ENCODE data around the gene MKRN2OS. TPM values are rescaled to one million over a fixed set of nuclear protein-coding genes. Genes with fewer than 3 reads are reported as not detected.
"Not testable (repeated sequence)": the region's sequence is repeated elsewhere in the genome, so short reads cannot be mapped to it uniquely, and the experiment has no call there.

The MKRN2OS gene
- polyA plus RNA-seq, 4 donors = 0.65 to 2.7 (median 1.9) TPM

GRCh38 chr3:12562451-12562850 lies 17.2 kb upstream of the MKRN2OS start:
- no peak for DNase-seq (ENCODE audit: low read depth in 4 of 4, low spot score in 2 of 4)

DNA sequence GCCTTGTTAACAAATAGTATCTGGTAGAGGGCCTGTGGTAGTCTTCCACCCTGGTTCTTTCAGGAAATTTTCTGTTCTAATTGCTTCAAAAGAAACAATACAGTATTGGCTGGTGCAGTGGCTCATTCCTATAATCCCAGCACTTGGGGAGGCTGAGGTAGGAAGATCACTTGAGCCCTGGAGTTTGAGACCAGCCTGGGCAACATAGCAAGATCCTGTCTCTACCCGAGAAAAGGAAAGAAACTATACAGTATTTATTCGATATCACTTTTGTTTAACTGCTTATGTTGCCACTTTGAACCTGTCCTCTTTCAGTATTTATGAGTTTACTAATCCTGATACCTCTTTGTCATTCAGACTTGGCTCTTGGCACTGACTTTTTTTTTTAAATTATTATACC lies 16.1 kb upstream of the MKRN2OS start:
- no peak for DNase-seq (ENCODE audit: low read depth in 4 of 4, low spot score in 2 of 4)

DNA sequence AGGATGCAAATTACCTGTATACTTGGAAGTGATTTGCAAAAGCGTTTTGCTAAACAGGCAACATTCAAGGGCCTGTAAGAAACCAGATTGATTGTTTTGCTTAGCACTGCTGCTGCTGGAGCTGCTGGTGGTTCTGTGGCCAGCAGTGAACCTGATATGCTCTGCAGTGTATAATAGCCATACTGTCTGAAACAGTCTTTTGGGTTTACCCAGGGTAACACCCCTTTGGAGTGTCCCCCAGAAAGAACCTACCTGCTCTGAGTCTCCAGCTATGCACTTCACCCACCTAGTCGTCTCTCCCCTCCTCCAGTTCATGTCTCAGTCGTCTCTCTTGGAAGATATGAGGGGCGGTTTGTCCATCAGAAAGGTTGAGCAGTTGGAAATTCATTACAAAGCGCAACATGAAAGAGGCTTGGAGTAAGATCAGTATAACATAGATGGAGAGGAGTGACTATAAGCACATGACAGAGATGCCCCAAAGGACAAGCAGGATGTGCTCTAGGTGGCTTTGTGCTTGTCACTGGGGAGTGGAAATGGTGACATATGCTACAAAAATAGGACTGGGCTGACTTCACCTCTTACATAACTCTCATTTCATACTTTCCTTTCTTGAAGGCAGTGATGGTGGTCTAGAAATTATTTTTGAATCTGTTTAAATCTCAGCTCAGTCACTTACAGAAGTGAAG lies 15.3 kb upstream of the MKRN2OS start:
- DNase-seq (ENCODE audit: low read depth in 4 of 4, low spot score in 2 of 4) = no peak

DNA sequence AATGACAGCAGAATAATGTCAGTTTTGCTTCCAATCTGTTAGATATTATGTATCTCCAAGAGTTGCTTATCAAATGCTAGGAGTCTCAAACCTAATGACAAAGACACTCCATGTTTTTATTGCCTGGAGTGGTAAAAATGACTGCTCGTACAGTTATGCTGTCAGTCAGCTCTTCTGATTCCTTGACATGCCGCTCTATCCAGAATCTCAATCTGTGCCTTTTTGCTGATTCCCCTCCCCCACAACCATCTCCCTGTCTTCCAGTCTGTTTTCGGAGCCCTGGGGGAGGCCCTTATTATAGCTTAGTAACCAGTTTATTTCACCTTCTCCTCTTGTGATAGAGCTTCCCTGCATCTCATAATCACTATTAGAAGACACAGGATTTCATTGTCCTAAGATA lies 14.2 kb upstream of the MKRN2OS start:
- no peak for DNase-seq (ENCODE audit: low read depth in 4 of 4, low spot score in 2 of 4)

GRCh38 chr3:12558706-12559105 lies 13.4 kb upstream of the MKRN2OS start:
- no peak for DNase-seq (ENCODE audit: low read depth in 4 of 4, low spot score in 2 of 4)

DNA sequence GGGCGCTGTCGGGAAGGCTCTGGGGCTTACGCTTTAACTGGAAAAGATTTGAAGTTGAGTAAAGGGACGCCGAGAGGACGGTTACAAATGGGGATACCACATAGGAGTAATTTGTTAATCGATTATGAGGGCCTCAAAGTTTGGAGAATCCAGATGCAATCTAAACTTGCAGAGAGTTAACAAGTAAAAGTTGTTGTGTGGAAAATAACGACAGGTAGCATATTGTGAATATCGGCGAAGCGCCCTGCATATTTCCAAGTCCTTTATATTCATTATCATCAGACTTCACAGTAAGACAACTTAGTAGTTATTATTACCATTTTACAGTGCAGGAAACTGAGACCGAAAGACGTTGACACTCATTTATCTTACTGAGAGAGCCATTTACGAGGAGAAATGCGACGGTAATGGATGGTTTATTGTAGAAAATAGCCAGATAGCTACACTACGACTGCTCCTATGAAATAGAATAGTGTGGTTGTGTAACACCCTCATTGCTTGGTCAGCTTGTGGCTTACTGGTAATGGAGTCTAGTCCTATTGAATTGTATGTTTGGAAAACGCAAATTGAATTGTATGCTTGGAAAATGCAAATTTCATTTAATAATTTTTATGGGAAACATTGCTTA lies 12.3 kb upstream of the MKRN2OS start:
- peak in 1 of 4 donors; percentile 60 for DNase-seq (ENCODE audit: low read depth in 4 of 4, low spot score in 2 of 4)

GRCh38 chr3:12556690-12557472 lies 11.6 kb upstream of the MKRN2OS start, which contains the start of gene MKRN2:
MKRN2 (plus strand) TSS chr3:12557087; CDS start chr3:12557151, 64 bp downstream.
- DNase-seq (ENCODE audit: low read depth in 4 of 4, low spot score in 2 of 4) = peak; percentile 76 to 87 (median 80)

DNA sequence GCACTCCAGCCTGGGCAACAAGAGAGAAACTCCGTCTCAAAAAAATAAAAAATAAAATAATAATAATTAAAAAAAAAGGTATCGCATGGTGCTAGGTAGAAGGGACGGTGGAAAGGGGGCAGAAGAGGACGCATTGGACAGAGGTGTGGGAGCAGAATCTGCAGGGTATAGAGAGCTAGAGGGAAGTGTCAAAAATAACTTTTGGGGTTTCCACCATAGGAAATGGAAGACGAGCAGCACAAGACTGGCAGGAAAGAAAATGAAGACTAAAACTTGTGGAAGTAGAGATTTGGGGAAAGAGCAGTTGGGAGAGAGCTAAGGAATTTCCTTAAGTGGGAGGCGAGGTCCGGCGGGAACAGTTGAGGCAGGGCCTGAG lies 11.0 kb upstream of the MKRN2OS start:
- no peak for DNase-seq (ENCODE audit: low read depth in 4 of 4, low spot score in 2 of 4)

DNA sequence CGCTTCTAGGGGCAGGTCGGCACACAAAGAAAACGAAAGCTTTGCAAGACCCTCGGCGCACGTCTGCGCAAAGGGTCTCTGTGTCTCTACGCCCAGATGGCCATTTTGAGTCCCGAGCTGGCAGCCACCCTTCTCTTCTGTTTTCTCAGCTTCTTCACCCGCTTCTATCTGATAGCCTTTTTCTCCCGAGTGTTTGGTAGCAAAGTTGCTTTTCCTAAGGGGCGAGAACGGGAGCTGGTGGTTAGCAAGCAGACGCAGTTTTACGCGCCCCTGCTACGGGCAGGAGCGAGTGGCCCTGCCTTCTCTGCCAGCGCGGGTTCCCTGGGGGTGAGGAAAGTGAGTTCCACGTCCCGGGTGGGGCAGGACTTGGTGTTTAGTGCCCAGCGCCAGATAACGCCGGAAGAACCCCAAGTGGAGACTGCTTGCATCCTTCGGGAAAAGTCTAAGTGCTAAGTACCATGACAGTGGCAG lies 8.7 kb upstream of the MKRN2OS start:
- peak in 1 of 4 donors; percentile 35 for DNase-seq (ENCODE audit: low read depth in 4 of 4, low spot score in 2 of 4)

DNA sequence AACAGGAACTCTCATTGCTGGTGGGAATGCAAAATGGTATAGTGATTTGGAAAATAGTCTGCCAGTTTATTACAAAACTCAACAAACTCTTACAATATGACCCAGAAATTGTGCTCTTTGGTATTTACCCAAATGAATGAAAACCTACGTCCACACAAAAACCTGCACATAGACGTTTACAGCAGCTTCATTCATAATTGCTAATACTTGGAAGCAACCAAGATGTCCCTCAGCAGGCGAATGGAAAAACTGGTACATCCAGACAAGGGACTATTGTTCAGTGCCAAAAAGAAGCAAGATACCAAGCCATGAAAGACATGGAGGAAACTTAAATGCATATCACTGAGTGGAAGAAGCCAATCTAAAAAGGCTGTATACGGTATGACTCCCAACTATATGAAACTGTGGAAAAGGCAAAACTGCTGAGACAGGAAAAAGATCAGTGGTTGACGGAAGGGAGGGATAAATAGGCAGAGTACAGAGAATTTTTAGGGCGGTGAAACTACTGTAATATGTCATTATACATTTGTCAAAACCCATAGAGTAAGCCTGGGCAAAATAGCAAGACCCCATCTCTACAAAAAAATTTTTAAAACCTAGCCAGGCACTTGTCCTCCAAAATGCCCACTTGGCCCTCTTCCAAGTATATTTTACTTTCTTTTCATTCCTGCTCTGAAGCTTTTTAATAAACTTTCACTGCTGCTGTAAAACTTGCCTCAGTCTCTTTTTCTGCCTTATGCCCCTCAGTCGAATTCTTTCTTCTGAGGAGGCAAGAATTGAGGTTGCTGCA lies 4.9 kb upstream of the MKRN2OS start:
- DNase-seq (ENCODE audit: low read depth in 4 of 4, low spot score in 2 of 4) = no peak

- DNase-seq (ENCODE audit: low read depth in 4 of 4, low spot score in 2 of 4) = no peak
These were observed 437 bp downstream of the MKRN2OS start for GRCh38 chr3:12544652-12545472.

GRCh38 chr3:12543497-12543896 lies 1.8 kb downstream of the MKRN2OS start:
- DNase-seq (ENCODE audit: low read depth in 4 of 4, low spot score in 2 of 4) = not testable (repeated sequence)

DNA sequence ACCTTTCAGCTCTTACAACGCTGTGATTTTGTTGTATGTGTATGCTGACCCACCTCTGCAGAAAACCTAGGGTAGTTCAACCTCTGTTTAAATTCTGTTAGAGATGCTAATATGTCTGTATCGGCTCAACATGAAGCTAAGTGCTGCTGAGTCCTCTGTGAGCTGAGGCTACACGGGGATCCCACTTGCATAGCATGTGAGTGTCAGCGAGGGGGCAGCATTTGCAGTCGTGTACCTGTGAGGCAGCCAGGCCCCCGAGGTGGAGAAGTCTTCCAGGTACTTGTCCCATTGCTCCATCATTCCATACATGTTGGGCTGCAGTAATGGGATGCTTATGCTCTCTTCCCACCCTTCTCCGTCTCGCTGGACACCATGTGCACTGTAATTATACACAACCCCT lies 3.7 kb downstream of the MKRN2OS start:
- DNase-seq (ENCODE audit: low read depth in 4 of 4, low spot score in 2 of 4) = no peak

DNA sequence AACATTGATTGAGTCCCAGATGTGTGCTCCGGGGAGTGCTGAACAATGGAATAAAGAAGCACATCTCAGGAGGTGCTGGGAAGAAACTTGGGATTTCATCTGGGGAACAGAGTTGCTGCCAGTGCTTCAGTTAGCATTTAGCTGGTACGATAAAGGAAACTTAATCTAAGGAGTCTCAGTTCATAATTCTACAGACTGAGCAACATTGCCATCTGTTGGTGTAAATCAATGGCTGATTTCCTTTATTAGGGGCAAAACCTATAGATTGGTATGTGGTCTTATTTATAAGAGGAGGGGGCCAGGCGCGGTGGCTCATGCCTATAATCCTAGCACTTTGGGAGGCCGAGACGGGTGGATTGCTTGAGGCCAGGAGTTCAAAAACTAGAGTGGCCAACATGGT lies 8.9 kb downstream of the MKRN2OS start:
- DNase-seq (ENCODE audit: low read depth in 4 of 4, low spot score in 2 of 4) = no peak

- no peak for DNase-seq (ENCODE audit: low read depth in 4 of 4, low spot score in 2 of 4)
These were observed 13.1 kb downstream of the MKRN2OS start for GRCh38 chr3:12532182-12532581.

- no peak for DNase-seq (ENCODE audit: low read depth in 4 of 4, low spot score in 2 of 4)
These were observed 17.5 kb downstream of the MKRN2OS start for GRCh38 chr3:12527757-12528143.

- DNase-seq (ENCODE audit: low read depth in 4 of 4, low spot score in 2 of 4) = no peak
These were observed 22.6 kb downstream of the MKRN2OS start for GRCh38 chr3:12522721-12523120.

DNA sequence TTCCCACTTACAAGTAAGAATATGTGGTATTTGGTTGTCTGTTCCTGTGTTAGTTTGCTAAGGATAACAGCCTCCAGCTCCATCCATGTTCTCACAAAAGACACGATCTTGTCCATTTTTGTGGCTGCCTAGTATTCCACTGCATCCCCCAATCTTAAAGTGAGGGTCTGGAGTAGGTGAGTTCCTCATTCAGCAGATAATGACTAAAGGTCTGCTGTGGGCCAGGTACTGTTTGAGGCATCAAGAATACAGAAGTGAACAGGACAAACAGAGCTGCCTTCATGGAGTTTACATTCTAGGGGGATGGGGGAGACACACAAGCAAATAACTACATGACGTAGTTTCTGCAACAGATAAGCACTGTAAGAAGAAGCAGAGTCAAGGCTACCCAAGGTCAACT lies 24.3 kb downstream of the MKRN2OS start:
- no peak for DNase-seq (ENCODE audit: low read depth in 4 of 4, low spot score in 2 of 4)

DNA sequence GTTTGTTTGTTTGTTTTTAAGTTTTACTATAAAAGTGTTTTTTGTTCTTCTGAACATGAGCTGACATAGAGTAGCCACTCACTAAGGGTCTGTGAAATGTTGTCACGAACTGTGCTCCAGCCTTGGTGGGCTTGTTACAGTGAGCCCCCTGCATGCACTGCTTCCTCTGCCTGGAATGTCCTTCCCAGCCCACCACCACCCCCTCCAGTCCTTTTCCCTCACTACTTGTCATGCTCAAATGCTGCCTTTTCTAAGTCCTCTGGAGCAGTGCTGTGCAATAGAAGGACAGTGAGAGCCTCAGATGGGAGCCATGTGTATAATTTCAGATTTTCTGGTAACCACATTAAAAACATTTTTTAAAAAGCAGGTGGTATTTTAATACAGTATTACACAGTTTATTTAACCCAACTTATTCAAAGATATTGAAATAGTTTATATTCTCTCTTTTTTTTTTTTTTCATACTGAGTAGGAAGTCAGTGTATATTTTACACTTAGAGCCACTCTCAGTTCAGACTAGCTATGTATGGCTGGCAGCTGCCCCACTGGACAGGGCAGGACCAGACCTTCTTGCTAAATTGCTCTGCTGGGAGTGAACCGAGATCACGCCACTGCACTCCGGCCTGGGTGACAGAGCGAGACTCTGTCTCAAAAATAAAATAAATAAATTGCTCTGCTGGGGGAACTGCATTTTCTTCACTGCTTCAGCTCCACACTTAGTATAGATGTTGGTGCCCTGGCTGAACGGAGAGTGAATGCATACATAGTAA lies 26.9 kb downstream of the MKRN2OS start:
- DNase-seq (ENCODE audit: low read depth in 4 of 4, low spot score in 2 of 4) = no peak

Data from left renal cortex interstitium (tissue), 4 donors.